C4-2B (cell line): ENCODE data around the gene GMEB2.

Source experiments
- ZFX ChIP-seq: fragments of 450-650 bp; IDR thresholded peaks from 2 replicates; pipeline ENCODE4 v1.6.1; 2017
- TF ChIP-seq, protein P1 (sequence below): fragments of 450-650 bp; conservative IDR thresholded peaks from 2 replicates; pipeline ENCODE4 v1.5.1; 2017; ENCODE audit warnings: mild to moderate bottlenecking

DNA sequence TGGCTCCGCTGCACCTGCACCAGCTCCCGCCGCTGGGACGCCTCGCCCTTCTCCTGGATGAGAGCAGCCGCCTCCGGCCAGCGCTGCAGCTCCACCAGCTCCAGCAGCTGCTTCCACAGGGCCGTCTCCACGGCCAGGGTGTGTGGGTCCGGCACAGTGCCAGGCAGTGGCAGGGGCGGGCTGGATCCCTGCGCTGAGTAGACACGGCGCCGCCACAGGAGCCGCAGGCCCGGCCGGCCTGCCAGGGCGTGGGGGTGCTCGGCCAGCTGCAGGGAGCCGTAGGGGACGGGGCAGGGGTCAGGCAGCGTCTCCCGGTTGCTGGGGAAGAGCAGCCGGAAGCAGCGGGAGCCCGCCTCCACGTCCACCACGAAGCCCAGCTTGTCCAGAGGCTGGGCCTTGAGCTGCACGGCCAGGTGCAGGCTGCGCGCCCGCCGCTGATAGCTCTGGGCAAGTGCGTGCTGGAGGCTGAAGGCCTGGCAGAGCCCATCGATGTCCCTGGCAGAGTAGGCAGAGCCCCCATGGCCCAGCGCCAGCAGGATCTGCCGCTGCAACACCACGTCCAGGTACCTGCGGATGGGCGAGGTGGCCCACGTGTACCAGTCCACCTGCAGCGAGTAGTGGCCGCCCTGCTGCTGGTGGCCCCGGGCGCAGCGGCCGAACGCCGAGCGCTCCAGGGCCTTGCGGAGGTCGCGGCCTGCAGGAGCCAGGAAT is 63.5 kb downstream of the GMEB2 start:
- TF ChIP-seq, protein P1, sequence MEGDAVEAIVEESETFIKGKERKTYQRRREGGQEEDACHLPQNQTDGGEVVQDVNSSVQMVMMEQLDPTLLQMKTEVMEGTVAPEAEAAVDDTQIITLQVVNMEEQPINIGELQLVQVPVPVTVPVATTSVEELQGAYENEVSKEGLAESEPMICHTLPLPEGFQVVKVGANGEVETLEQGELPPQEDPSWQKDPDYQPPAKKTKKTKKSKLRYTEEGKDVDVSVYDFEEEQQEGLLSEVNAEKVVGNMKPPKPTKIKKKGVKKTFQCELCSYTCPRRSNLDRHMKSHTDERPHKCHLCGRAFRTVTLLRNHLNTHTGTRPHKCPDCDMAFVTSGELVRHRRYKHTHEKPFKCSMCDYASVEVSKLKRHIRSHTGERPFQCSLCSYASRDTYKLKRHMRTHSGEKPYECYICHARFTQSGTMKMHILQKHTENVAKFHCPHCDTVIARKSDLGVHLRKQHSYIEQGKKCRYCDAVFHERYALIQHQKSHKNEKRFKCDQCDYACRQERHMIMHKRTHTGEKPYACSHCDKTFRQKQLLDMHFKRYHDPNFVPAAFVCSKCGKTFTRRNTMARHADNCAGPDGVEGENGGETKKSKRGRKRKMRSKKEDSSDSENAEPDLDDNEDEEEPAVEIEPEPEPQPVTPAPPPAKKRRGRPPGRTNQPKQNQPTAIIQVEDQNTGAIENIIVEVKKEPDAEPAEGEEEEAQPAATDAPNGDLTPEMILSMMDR, result no peak
- no peak for TF ChIP-seq ZFX
